Testis (tissue), 3 donors: ENCODE measurements around the gene ZSCAN32. TPM values are rescaled to one million over a fixed set of nuclear protein-coding genes. Genes with fewer than 3 reads are reported as not detected.
A peak's percentile ranks its signal among the peaks of the same experiment; 100 is the strongest.

Source experiments
- DNase-seq: peaks from one replicate; pipeline ENCODE4 v3.0.0-alpha.2; 2019
- H3K27ac ChIP-seq, 2 donors: fragments of 200-600 bp; sonication (generic); one replicate each; pipeline ENCODE4 v1.5.1; 2019
- H3K27me3 ChIP-seq: fragments of 200-600 bp; sonication (generic); one replicate; pipeline ENCODE4 v1.5.1; 2019
- H3K36me3 ChIP-seq: fragments of 200-600 bp; sonication (generic); one replicate; pipeline ENCODE4 v1.5.1; 2017; ENCODE audit warnings: low read depth; ENCODE audit errors: missing control alignments
- H3K4me1 ChIP-seq: fragments of 200-600 bp; sonication (generic); one replicate; pipeline ENCODE4 v1.5.1; 2019
- H3K4me3 ChIP-seq, 2 donors: fragments of 200-600 bp; sonication (generic); one replicate each; pipeline ENCODE4 v1.5.1; 2017 to 2019
- H3K9me3 ChIP-seq: fragments of 200-600 bp; sonication (generic); one replicate; pipeline ENCODE4 v1.5.1; 2017
- CTCF ChIP-seq, 3 experiments: fragments of 450-650 bp in 2 of 3; fragments of 200-600 bp in 1 of 3; sonication (generic) in 1 of 3; IDR thresholded peaks; one replicate each; pipeline ENCODE4 v1.5.1; 2016 to 2019; ENCODE audit warnings: antibody characterized with exemption in 3 of 3, mild to moderate bottlenecking in 2 of 3, moderate library complexity in 1 of 3
- POLR2A ChIP-seq: fragments of 450-650 bp; IDR thresholded peaks from one replicate; pipeline ENCODE4 v1.6.1; 2017; ENCODE audit warnings: antibody characterized with exemption, mild to moderate bottlenecking, moderate library complexity
- WGBS, 2 donors: methylation state at CpG; one replicate each; pipeline ENCODE4 v1.1.5; 2018; 5-methylcytosine and 5-hydroxymethylcytosine counted together
- intact Hi-C: fragments of 100-400 bp; cut with DNase I; formaldehyde crosslinking; loops from one replicate; pipeline ENCODE4 v1.15.1; 2023; ENCODE audit warnings: low total_unique reads
- polyA plus RNA-seq: library from polyadenylated mRNA; stranded (reverse); fragments of 350-450 nt; fragmentation: Illumina TruSeq; extraction: RNeasy Lipid Tissue Mini Kit (QIAGEN cat#74804); gene quantifications from one replicate; pipeline ENCODE4 v1.2.3, GENCODE V29; 2014; ENCODE audit warnings: low read depth, low replicate concordance; ENCODE audit not compliant: insufficient read depth
- total RNA-seq, 2 donors: library from RNA; depleted of rRNA; stranded (reverse); fragments of >200 nt; gene quantifications; one replicate each; pipeline ENCODE4 v1.2.3, GENCODE V29; 2016

The ZSCAN32 gene
- total and polyA plus RNA-seq, 3 donors from 2014 or later: 13.4 to 21.0 (median 19.1) TPM

GRCh38 chr16:3434373-3434772 lies 33.6 kb upstream of the ZSCAN32 start:
- TF ChIP-seq POLR2A (no peak), CTCF (IDR thresholded peaks at IDR 0.05) (no peak)
- no peaks in the 10 kb centered on the region for H3K27me3 ChIP-seq
- no peak overlapping the region for H3K4me3 ChIP-seq
- intact Hi-C loops: no loop called here
- H3K36me3 ChIP-seq: no peaks in the 10 kb centered on the region
- H3K9me3 ChIP-seq: no peaks in the 10 kb centered on the region
- H3K4me1 ChIP-seq: peaks cover 8% of the 10 kb centered on the region
- DNase-seq: no peak
- no peak overlapping the region for H3K27ac ChIP-seq

- Histone ChIP-seq H3K27me3 (no peaks in the 10 kb centered on the region), H3K36me3 (no peaks in the 10 kb centered on the region), H3K9me3 (no peaks in the 10 kb centered on the region), H3K4me3 (peak overlapping the region; percentile 37 to 51), H3K27ac (no peak overlapping the region), H3K4me1 (peaks cover 8% of the 10 kb centered on the region)
- no peak for TF ChIP-seq CTCF (IDR thresholded peaks at IDR 0.05)
- no peak for TF ChIP-seq POLR2A
- DNase-seq: peak; percentile 88
- intact Hi-C loops: no loop called here
- WGBS, 2 donors: 51 to 73% methylated on average over 23 to 26 of the region's 26 CpGs
Observed at GRCh38 chr16:3431779-3432219, 31.0 kb upstream of the ZSCAN32 start.

GRCh38 chr16:3413730-3414379 lies 13.1 kb upstream of the ZSCAN32 start:
- H3K9me3 ChIP-seq: no peaks in the 10 kb centered on the region
- no peaks in the 10 kb centered on the region for H3K4me1 ChIP-seq
- intact Hi-C loops: no loop called here
- H3K4me3 ChIP-seq: peak overlapping the region; percentile 22 to 34
- H3K36me3 ChIP-seq: no peaks in the 10 kb centered on the region
- H3K27ac ChIP-seq: no peak overlapping the region
- no peaks in the 10 kb centered on the region for H3K27me3 ChIP-seq
- peak; percentile 83 for DNase-seq
- 23 to 42% methylated on average over 19 to 26 of the region's 29 CpGs for WGBS, 2 donors
- TF ChIP-seq POLR2A: no peak
- no peak for TF ChIP-seq CTCF (IDR thresholded peaks at IDR 0.05)

GRCh38 chr16:3408561-3409197 lies 7.9 kb upstream of the ZSCAN32 start:
- WGBS, 2 donors: 96 to 97% methylated on average over 12 of the region's 12 CpGs
- intact Hi-C loops: no loop called here

More at GRCh38 chr16:3408561-3409197, 7.9 kb upstream of the ZSCAN32 start:
- Histone ChIP-seq H3K27ac (no peak overlapping the region), H3K4me3 (no peak overlapping the region), H3K4me1 (no peaks in the 10 kb centered on the region), H3K27me3 (no peaks in the 10 kb centered on the region), H3K9me3 (peaks cover 3% of the 10 kb centered on the region), H3K36me3 (no peaks in the 10 kb centered on the region)
- DNase-seq: no peak
- TF ChIP-seq POLR2A (no peak), CTCF (IDR thresholded peaks at IDR 0.05) (no peak)
